ENCODE measurements around the gene CHAF1B.

DNA sequence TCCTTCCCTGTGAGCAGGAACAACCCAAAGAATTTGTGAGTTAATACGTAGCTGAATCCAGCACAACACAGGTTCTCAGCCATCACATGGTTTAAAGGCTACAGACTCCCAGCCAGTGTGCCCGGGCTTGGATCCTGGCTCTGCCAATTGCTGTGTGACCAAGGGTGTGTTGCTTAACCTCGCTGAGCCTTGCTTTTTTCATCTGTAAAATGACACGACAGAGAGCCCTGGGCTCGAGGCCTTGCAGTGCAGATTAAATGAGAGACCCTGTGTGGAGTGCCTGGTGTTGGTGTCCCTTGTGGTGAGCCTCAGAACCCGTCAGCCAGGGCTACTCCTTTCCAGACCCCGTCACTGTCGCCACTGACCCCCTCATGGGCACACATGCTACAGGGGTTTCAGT, 39.4 kb downstream of the CHAF1B start:
- TF ChIP-seq POLR2A (IDR thresholded peaks at IDR 0.05): no peak
- TF ChIP-seq, protein P1, sequence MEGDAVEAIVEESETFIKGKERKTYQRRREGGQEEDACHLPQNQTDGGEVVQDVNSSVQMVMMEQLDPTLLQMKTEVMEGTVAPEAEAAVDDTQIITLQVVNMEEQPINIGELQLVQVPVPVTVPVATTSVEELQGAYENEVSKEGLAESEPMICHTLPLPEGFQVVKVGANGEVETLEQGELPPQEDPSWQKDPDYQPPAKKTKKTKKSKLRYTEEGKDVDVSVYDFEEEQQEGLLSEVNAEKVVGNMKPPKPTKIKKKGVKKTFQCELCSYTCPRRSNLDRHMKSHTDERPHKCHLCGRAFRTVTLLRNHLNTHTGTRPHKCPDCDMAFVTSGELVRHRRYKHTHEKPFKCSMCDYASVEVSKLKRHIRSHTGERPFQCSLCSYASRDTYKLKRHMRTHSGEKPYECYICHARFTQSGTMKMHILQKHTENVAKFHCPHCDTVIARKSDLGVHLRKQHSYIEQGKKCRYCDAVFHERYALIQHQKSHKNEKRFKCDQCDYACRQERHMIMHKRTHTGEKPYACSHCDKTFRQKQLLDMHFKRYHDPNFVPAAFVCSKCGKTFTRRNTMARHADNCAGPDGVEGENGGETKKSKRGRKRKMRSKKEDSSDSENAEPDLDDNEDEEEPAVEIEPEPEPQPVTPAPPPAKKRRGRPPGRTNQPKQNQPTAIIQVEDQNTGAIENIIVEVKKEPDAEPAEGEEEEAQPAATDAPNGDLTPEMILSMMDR (IDR thresholded peaks at IDR 0.05): no peak

Measured in body of pancreas (tissue), 4 donors.